SU-DHL-6 (cell line): ENCODE results near the gene COX19.

Experiments
- H2AFZ ChIP-seq: fragments of 200-600 bp; sonication (generic); 2 replicates; pipeline ENCODE4 v1.6.1; 2014; ENCODE audit warnings: low read depth, mild to moderate bottlenecking, moderate library complexity, mixed read lengths, antibody characterized with exemption, low read length; ENCODE audit not compliant: severe bottlenecking
- H3F3A ChIP-seq: fragments of 200-600 bp; shearing (Covaris generic); 2 replicates; pipeline ENCODE4 v1.6.0; 2016; ENCODE audit warnings: antibody characterized with exemption, mild to moderate bottlenecking; ENCODE audit not compliant: insufficient read depth
- H3K27ac ChIP-seq: fragments of 200-600 bp; sonication (generic); 2 replicates; pipeline ENCODE4 v1.5.1; 2016; ENCODE audit warnings: low read depth, mild to moderate bottlenecking, low read length, moderate library complexity, mixed read lengths
- H3K27me3 ChIP-seq: fragments of 200-600 bp; sonication (generic), shearing (Covaris generic); 2 replicates; pipeline ENCODE4 v1.6.0; 2014; ENCODE audit warnings: mild to moderate bottlenecking, low read length
- H3K36me3 ChIP-seq: fragments of 200-600 bp; sonication (generic); 2 replicates; pipeline ENCODE4 v1.6.1; 2014; ENCODE audit warnings: mild to moderate bottlenecking, low read length, mixed read lengths
- H3K4me2 ChIP-seq: fragments of 300-600, 200-600 bp; shearing (Covaris generic), sonication (generic); 2 replicates; pipeline ENCODE4 v1.6.0; 2014; ENCODE audit warnings: low read length, low read depth, mild to moderate bottlenecking; ENCODE audit not compliant: poor library complexity, severe bottlenecking
- H3K4me3 ChIP-seq: fragments of 200-600 bp; sonication (generic); 2 replicates; pipeline ENCODE4 v1.5.1; 2014; ENCODE audit warnings: antibody characterized with exemption, low read length, mild to moderate bottlenecking, mixed read lengths; ENCODE audit not compliant: insufficient read depth, poor library complexity, severe bottlenecking
- H3K79me2 ChIP-seq: fragments of 200-600 bp; sonication (generic); 2 replicates; pipeline ENCODE4 v1.6.1; 2014; ENCODE audit warnings: mild to moderate bottlenecking, low read length, moderate library complexity; ENCODE audit not compliant: insufficient read depth
- H3K9ac ChIP-seq: fragments of 200-600 bp; sonication (generic); 2 replicates; pipeline ENCODE4 v1.7.0; 2014; ENCODE audit warnings: mild to moderate bottlenecking, low read length
- H3K9me2 ChIP-seq: fragments of 200-600 bp; sonication (generic); replicated peaks from 2 replicates; pipeline ENCODE4 v1.6.1; 2014; ENCODE audit warnings: low read length; ENCODE audit not compliant: insufficient read depth
- H3K9me3 ChIP-seq: fragments of 200-600 bp; sonication (generic); 2 replicates; pipeline ENCODE4 v1.6.1; 2014; ENCODE audit warnings: low read length, mixed read lengths; ENCODE audit not compliant: insufficient read depth
- H4K20me1 ChIP-seq: fragments of 200-600 bp; sonication (generic); 2 replicates; pipeline ENCODE4 v1.6.1; 2014; ENCODE audit warnings: low read depth, mild to moderate bottlenecking, antibody characterized with exemption, low read length, moderate library complexity, mixed read lengths
- EZH2phosphoT487 ChIP-seq: fragments of 200-600 bp; sonication (generic), shearing (Covaris generic); conservative IDR thresholded peaks from 2 replicates; pipeline ENCODE4 v1.6.1; 2018; ENCODE audit warnings: mild to moderate bottlenecking, antibody characterized with exemption, low read length, moderate library complexity, mixed read lengths
- TF ChIP-seq, protein P1 (sequence below): fragments of 200-600 bp; sonication (generic); IDR thresholded peaks from one replicate; pipeline ENCODE4 v1.5.1; 2017; ENCODE audit warnings: antibody characterized with exemption, mild to moderate bottlenecking, low read length, moderate library complexity; ENCODE audit not compliant: insufficient read depth, poor library complexity, severe bottlenecking

Gene COX19

GRCh38 chr7:952548-953441 is 22.6 kb downstream of the COX19 start:
- Histone ChIP-seq H3K27ac (no peak overlapping the region), H3K9me3 (no peaks in the 10 kb centered on the region), H4K20me1 (no peaks in the 10 kb centered on the region), H2AFZ (no peak overlapping the region), H3K27me3 (no peaks in the 10 kb centered on the region), H3K4me2 (no peak overlapping the region), H3K9me2 (no peaks in the 10 kb centered on the region), H3K79me2 (no peaks in the 10 kb centered on the region), H3F3A (no peaks in the 10 kb centered on the region), H3K4me3 (no peak overlapping the region), H3K36me3 (no peaks in the 10 kb centered on the region), H3K9ac (no peak overlapping the region)
- TF ChIP-seq, protein P1, sequence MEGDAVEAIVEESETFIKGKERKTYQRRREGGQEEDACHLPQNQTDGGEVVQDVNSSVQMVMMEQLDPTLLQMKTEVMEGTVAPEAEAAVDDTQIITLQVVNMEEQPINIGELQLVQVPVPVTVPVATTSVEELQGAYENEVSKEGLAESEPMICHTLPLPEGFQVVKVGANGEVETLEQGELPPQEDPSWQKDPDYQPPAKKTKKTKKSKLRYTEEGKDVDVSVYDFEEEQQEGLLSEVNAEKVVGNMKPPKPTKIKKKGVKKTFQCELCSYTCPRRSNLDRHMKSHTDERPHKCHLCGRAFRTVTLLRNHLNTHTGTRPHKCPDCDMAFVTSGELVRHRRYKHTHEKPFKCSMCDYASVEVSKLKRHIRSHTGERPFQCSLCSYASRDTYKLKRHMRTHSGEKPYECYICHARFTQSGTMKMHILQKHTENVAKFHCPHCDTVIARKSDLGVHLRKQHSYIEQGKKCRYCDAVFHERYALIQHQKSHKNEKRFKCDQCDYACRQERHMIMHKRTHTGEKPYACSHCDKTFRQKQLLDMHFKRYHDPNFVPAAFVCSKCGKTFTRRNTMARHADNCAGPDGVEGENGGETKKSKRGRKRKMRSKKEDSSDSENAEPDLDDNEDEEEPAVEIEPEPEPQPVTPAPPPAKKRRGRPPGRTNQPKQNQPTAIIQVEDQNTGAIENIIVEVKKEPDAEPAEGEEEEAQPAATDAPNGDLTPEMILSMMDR: no peak
- TF ChIP-seq EZH2phosphoT487: no peak

DNA sequence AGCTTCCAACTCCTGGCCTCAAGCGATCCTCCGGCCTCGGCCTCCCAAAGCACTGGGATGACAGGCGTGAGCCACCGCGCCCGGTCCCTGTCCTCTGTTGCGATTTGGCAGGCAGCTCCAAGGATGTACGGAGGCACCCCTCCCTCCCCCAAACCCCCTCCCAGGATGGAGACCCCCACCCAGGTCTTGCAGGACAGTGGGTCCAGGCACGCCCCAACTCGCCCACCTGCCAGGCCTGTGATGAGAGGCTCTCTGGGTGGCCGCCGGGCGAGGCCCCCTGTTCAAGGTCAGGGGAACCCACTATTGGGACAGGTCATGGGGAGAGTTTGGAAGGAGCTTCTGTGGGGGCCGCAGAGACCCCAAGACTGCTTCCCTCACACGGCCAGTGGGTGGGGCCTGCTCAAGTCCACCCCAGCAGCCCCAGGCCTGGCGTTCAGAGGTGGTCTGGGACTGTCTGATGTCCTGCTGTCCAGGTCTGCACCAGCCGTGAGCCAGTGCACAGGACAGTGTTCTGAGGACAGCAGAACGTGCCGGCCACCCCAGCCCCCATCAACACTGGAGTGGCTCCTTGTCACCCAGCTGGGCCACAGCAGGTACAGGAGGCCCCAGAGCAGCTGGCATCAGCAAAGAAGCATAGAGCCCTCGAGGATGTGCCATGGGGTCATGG is 23.3 kb downstream of the COX19 start:
- Histone ChIP-seq H3K27ac (no peak overlapping the region), H3K36me3 (no peaks in the 10 kb centered on the region), H3K4me2 (no peak overlapping the region), H3K79me2 (no peaks in the 10 kb centered on the region), H3K27me3 (no peaks in the 10 kb centered on the region), H3K9ac (no peak overlapping the region), H3F3A (no peaks in the 10 kb centered on the region), H2AFZ (no peak overlapping the region), H4K20me1 (no peaks in the 10 kb centered on the region), H3K9me2 (no peaks in the 10 kb centered on the region), H3K4me3 (no peak overlapping the region), H3K9me3 (no peaks in the 10 kb centered on the region)
- TF ChIP-seq, protein P1: no peak
- no peak for TF ChIP-seq EZH2phosphoT487

GRCh38 chr7:949021-949934 is 26.1 kb downstream of the COX19 start:
- Histone ChIP-seq H3K36me3 (no peaks in the 10 kb centered on the region), H3K4me2 (no peak overlapping the region), H3K9me3 (no peaks in the 10 kb centered on the region), H3K9ac (no peak overlapping the region), H3K4me3 (no peak overlapping the region), H2AFZ (no peak overlapping the region), H3K9me2 (no peaks in the 10 kb centered on the region), H4K20me1 (no peaks in the 10 kb centered on the region), H3K27ac (no peak overlapping the region), H3F3A (no peaks in the 10 kb centered on the region), H3K79me2 (no peaks in the 10 kb centered on the region), H3K27me3 (no peaks in the 10 kb centered on the region)
- TF ChIP-seq EZH2phosphoT487: no peak
- TF ChIP-seq, protein P1: no peak
